ENCODE results near the gene FFAR3.
"Not testable (repeated sequence)": the region's sequence is repeated elsewhere in the genome, so short reads cannot be mapped to it uniquely, and the experiment has no call there.

- not testable (repeated sequence) for TF ChIP-seq POLR2A (IDR thresholded peaks at IDR 0.05; ENCODE audit: extremely low read depth, insufficient read length); CTCF (IDR thresholded peaks at IDR 0.05; ENCODE audit: low read depth, low read length)
Measured at GRCh38 chr19:35360081-35360480, 1.8 kb downstream of the FFAR3 start.
